Iris pigment epithelial cell (primary cell): Measurements from ENCODE around the gene GLMP.
A peak's percentile ranks its signal among the peaks of the same experiment; 100 is the strongest.

Experiments
- DNase-seq: peaks from one replicate; pipeline ENCODE4 v3.0.0-alpha.2; 2011; ENCODE audit warnings: low read depth

Gene GLMP

DNA sequence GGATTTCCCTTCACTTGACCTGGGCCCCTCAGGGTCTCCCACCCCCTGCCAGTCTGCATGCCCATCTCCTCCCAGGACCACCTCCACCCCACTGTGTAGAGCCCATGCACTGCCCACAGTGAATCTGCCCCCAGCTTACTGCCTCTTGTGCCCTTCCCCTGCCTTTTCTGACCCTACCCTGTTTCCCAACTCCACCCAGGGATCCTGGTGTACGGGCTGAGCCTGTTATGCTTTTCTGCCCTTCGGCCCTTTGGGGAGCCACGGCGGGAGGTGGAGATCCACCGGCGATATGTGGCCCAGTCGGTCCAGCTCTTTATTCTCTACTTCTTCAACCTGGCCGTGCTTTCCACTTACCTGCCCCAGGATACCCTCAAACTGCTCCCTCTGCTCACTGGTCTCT lies 9.4 kb downstream of the GLMP start:
- no peak for DNase-seq

- DNase-seq = no peak
These were observed 10.0 kb downstream of the GLMP start for GRCh38 chr1:156285437-156285836.

GRCh38 chr1:156284757-156285156 lies 10.7 kb downstream of the GLMP start:
- DNase-seq = no peak

DNA sequence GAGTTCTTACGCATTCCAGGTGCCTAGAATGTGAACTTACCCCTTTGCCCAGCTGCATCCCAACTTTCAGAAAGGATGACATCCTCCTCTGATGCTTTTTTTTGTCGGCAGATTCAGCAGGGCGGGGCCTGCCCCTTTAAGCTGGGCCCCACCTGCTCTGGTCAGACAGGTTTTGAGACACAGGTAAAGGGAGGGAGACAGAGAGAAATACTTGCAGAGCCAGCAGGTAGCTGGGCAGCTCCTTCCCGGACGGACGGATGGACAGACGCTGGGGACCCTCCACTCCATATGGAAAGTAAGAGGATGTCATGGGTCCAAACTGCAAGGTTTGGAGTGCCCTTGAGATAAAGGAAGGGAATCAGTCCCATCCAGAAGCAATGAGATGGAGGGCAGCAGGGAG lies 11.4 kb downstream of the GLMP start, which contains the start of gene TMEM79:
Gene TMEM79, plus strand, starts transcription at position 214 of the 400 bp plus-strand sequence. CDS start 902 bp downstream, outside the sequence.
- DNase-seq = no peak

DNA sequence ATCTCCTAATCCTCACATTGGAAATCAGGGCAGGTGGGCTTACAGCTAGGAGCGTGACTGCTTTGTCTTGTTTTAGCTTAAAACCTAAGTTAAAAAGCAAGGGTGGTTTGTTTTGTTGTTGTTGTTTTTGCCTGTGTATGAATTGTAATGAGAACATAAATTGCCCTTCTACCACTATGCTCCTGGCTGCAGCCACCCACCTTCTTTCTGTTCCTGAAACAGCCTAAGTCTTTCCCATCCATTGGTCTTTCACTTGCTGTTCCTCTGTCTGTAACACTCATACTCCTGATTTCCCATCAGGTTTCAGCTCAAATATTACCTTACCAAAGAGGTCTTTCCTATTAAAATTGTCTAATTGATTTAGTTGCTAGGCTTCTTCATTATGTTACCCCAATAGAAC lies 12.0 kb downstream of the GLMP start:
- DNase-seq = no peak

DNA sequence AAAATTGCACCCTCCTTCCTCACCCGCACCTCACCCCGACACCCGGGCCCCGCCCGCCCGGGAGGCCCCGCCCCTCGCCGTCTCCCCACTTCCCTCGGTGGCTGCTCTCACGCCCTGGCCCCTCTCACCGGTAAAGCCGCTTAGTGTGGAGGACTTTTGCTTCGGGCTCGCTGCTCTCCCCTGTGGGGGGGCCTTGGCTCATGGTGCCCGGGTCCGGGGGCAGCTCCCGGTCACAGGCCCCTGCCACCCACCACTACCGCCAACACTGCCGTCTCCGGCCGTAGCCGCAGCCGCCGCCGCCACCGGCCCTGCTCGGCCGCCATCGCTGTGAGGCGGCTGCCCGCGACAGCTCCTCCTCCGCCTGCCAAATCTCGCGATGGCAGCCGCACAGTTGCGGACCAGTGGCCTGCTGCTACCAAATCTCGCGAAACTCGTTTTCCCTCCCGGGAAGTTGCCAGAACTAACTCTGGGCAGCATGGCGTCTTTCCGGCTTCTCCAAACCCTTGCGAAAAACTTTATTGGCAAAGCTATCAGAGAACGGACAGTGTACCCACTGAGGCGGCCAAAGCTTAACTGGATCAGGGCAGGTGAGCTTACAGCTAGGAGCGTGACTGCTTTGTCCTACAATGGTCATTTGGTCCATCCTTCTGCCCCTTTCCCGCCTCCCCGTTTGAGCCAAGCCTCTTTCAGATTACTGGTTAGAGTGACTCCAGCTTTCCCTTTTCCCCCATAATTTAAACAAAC lies 12.8 kb downstream of the GLMP start, which contains the start of gene SMG5:
Gene SMG5, minus strand, starts transcription at position 347 of the 744 bp plus-strand sequence. Its CDS starts 145 bp downstream, at position 202.
- DNase-seq = peak; percentile 99

- peak; percentile 35 for DNase-seq
These were observed 13.6 kb downstream of the GLMP start for GRCh38 chr1:156281693-156282478.

- DNase-seq = peak; percentile 33
These were observed 14.2 kb downstream of the GLMP start for GRCh38 chr1:156281281-156281680.

- DNase-seq = no peak
These were observed 15.6 kb downstream of the GLMP start for GRCh38 chr1:156279837-156280236.

DNA sequence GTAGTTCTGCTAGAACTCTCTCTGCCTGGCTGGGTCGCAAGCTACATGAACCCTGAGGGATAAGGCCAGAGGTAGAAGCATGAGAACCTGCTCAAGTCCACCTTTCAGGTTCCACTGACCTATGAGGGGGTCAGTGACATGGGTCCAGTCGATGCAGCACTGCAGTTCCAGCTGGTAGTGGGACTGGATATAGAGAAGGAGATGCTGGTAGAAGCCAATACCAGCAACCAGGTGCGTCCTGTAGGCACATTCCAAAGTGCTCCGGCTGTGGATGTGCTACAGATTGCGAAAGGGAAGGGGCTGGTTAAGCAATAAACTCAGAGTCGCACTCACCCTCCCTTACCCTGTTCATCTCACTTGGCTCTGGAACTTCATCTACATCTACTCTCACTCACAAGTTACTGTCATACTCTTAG lies 18.5 kb downstream of the GLMP start:
- DNase-seq = peak; percentile 62

GRCh38 chr1:156276532-156276931 lies 18.9 kb downstream of the GLMP start:
- DNase-seq = no peak

DNA sequence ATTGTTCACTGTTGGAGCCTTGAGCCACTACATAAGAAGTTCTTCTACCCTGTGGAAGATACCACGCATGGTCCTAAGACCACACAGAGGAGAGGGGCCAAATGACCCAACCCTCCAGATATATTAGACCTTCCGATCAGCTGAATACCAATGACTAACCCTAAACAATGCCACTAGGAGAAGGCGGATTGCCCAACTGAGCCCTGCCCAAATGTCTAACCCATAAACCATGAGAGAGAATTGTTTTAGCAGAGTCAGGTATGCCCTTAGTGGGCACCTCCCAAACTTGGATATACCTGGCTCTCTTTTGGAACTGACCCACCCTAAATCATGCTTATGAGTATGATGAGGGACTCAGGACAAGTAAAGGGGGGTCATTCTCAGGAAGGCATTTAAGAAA lies 25.2 kb downstream of the GLMP start:
- no peak for DNase-seq

DNA sequence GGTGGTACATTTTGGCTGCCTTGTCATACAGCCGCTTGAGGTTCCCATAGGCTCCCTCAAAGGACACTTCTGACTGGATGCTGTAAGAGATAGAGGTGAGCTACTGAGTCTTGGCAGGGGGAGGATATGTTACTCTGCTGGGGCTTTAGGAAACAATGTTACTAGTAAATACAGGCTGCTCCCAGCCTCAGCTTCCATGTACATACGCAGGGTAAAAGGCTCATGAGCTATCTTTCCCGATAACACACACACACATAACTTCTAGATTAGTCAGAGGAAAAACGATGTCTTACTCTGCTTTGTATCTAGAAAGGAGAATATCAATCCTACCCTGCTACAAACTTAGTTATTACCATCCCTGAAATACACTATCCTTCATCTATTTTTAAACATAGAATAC lies 27.1 kb downstream of the GLMP start:
- peak; percentile 81 for DNase-seq

GRCh38 chr1:156266051-156266450 lies 29.4 kb downstream of the GLMP start:
- DNase-seq = no peak

GRCh38 chr1:156263288-156263655 lies 32.2 kb downstream of the GLMP start:
- no peak for DNase-seq

DNA sequence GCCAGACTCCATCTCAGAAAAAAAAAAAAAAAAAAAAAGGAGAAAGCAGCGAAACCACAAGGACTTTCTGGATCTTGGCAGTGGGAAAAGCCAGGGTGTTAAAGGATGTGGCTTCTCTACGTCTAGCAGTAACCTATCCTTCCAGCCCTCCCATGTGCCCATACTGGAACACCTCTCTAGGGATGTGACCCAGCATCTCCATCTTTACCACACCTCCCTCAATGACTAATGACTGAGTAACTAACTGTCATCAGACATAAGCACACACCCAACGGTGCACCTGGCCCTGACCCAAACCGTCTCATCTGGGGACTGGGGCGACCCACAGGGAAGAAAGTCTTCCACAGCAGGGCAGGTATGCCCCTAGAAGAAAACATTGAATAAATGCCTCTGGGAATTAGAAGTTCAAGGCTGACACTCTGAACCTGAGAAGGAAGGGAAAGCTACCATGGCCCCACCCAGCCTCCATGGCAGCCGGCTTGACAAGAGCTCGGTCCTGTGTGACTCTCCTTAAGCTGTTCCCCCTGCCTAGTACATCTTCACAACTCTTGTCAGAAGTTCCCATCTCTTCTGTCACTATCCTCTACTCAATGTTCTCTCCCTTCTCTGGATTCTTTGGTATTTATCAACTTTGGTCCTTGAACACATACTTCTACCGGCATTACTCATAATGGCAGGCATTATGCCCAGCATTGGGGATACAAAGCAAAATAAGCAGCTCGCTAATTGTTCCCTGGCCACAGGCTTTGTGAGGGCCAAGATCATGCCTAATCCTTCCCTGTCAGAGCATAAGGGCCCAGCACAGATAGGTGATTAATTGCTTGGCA lies 32.8 kb downstream of the GLMP start:
- peak; percentile 82 for DNase-seq

- DNase-seq = no peak
These were observed 34.6 kb downstream of the GLMP start for GRCh38 chr1:156260896-156261295.

GRCh38 chr1:156259805-156260204 lies 35.7 kb downstream of the GLMP start:
- DNase-seq = no peak

GRCh38 chr1:156258859-156259258 lies 36.6 kb downstream of the GLMP start:
- no peak for DNase-seq

DNA sequence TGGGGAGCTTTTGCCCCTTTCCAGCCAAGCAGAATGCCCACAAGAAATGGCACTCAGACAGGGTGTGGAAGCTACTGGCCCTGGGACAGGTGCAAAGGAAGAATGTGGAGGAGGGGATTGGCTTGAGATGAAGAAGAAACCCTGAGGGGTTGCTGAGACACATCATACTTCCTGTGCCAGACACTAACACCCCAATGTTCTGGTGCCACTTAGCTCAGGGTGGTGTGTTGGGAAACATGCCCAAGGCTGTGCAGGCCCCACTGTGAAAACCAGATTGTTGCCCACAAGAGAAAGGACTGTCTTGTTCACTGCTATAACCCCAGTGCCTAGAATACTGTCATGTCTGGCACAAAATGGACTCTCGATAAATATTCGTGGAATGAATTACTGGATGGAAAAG lies 37.8 kb downstream of the GLMP start:
- DNase-seq = no peak

DNA sequence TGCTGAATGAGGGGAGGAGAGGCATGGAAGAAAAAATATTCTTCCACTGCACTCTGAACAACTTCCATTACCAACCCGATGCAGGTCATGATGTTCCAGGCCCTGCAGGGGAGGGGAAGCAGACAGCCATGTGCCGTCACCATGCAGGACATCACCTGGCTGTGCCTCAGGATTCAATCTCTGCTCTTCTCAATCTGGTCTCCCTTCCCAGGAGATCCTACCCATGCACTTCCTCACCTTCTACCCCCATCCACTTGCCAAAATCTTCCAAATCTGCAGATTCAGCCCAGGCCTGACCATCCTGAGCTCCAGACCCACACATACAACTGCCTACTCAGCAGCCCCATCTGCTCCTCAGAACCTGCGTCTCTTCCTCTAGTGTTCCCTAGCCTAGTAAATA lies 41.8 kb downstream of the GLMP start:
- no peak for DNase-seq

- DNase-seq = no peak
These were observed 44.0 kb downstream of the GLMP start for GRCh38 chr1:156251527-156251926.
